GDM1 (cell line): Measurements from ENCODE around the gene CTU2.

Source experiments
- DNase-seq: peaks from one replicate; lab custom pipeline; 2025; lab: John Stamatoyannopoulos, UW

CTU2 gene

GRCh38 chr16:88681709-88682451, 24.4 kb upstream of the CTU2 start:
- peak; percentile 71 for DNase-seq

GRCh38 chr16:88684569-88685155, 21.6 kb upstream of the CTU2 start:
- DNase-seq, result no peak

- peak; percentile 16 for DNase-seq
These were observed 20.9 kb upstream of the CTU2 start for GRCh38 chr16:88685156-88686061.

GRCh38 chr16:88686062-88686438, 20.3 kb upstream of the CTU2 start:
- no peak for DNase-seq

GRCh38 chr16:88686439-88687253, 19.7 kb upstream of the CTU2 start, which contains the start of gene SNAI3:
Gene SNAI3, minus strand, starts transcription at chr16:88686507. Its CDS starts 101 bp downstream, at chr16:88686406.
- DNase-seq, result peak; percentile 79

GRCh38 chr16:88687254-88687576, 19.1 kb upstream of the CTU2 start:
- no peak for DNase-seq

- DNase-seq, result no peak
These were observed 18.7 kb upstream of the CTU2 start for GRCh38 chr16:88687676-88688012.

GRCh38 chr16:88688013-88688778, 18.1 kb upstream of the CTU2 start:
- no peak for DNase-seq

- DNase-seq, result no peak
These were observed 15.8 kb upstream of the CTU2 start for GRCh38 chr16:88690341-88691128.

- no peak for DNase-seq
These were observed 15.0 kb upstream of the CTU2 start for GRCh38 chr16:88691129-88691813.

GRCh38 chr16:88691924-88692560, 14.3 kb upstream of the CTU2 start:
- DNase-seq, result peak; percentile 87

- no peak for DNase-seq
These were observed 13.4 kb upstream of the CTU2 start for GRCh38 chr16:88692861-88693260.

- DNase-seq, result no peak
These were observed 12.7 kb upstream of the CTU2 start for GRCh38 chr16:88693420-88694177.

- DNase-seq, result no peak
These were observed 11.8 kb upstream of the CTU2 start for GRCh38 chr16:88694221-88695087.

GRCh38 chr16:88695218-88695617, 11.1 kb upstream of the CTU2 start:
- DNase-seq, result no peak

GRCh38 chr16:88695753-88696152, 10.6 kb upstream of the CTU2 start:
- no peak for DNase-seq

- DNase-seq, result no peak
These were observed 9.9 kb upstream of the CTU2 start for GRCh38 chr16:88696441-88696840.
